ENCODE data around the gene SIL1.
"Not testable (repeated sequence)": the region's sequence is repeated elsewhere in the genome, so short reads cannot be mapped to it uniquely, and the experiment has no call there.

SIL1 gene

GRCh38 chr5:139164897-139165296 lies 33.3 kb downstream of the SIL1 start:
- not testable (repeated sequence) for H3K27me3 ChIP-seq (ENCODE audit: control insufficient read depth in 1 of 2, insufficient read depth in 1 of 2, low read length in 2 of 2); H3K9ac ChIP-seq (ENCODE audit: low read length); H3K27ac ChIP-seq (ENCODE audit: low read length, poor library complexity, severe bottlenecking); H3K14ac ChIP-seq (ENCODE audit: low read length in 2 of 2); H2AFZ ChIP-seq (ENCODE audit: low read depth, low read length); H3K9me3 ChIP-seq (ENCODE audit: control insufficient read depth, low read length); H4K8ac ChIP-seq (ENCODE audit: low read length); H3K4ac ChIP-seq (ENCODE audit: low read depth in 1 of 2, low read length in 2 of 2); H2AK5ac ChIP-seq (ENCODE audit: low read length, severe bottlenecking); H2BK120ac ChIP-seq (ENCODE audit: low read depth, low read length); H2BK5ac ChIP-seq (ENCODE audit: low read depth, low read length, poor library complexity, severe bottlenecking); H3K4me3 ChIP-seq (ENCODE audit: insufficient read depth in 1 of 2, low read depth in 1 of 2, low read length in 2 of 2); H2BK15ac ChIP-seq (ENCODE audit: low read depth, poor library complexity, severe bottlenecking); H3K36me3 ChIP-seq (ENCODE audit: control insufficient read depth in 1 of 2, insufficient read depth in 2 of 2, low read depth in 1 of 2, low read length in 2 of 2); H3K23ac ChIP-seq (ENCODE audit: low read length in 2 of 2); H3K4me1 ChIP-seq (ENCODE audit: control insufficient read depth, insufficient read depth, low read depth, low read length); H2BK12ac ChIP-seq (ENCODE audit: low read length in 2 of 2); DNase-seq; H3K18ac ChIP-seq (ENCODE audit: low read depth in 1 of 2, low read length in 2 of 2); H4K91ac ChIP-seq (ENCODE audit: low read length); H3K4me2 ChIP-seq (ENCODE audit: low read length, poor library complexity, severe bottlenecking)
- H3K79me1 ChIP-seq (replicated peaks; ENCODE audit: low read length, poor library complexity, severe bottlenecking), result peaks cover 17% of the 10 kb centered on the region
- WGBS, result 40% methylated on average over 2 of the region's 3 CpGs

DNA sequence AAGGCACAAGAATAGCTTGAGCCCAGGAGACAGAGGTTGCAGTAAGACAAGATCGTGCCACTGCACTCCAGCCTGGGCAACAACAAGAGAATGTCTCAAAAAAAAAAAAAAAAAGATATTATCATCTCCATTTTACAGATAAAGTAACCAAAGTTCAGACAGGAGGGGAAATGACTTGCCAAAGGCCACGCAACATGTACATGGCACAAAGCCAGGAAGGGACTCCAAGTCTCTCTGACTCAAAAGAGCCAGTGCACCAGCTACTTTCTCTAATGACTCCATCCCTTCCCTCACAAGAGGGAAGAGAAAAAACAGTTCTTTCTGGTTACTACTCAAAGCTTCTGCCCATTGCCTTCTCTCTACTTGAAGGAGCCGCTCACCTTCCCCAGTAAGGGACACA lies 34.1 kb downstream of the SIL1 start:
- no peak overlapping the region for H4K91ac ChIP-seq (ENCODE audit: low read length)
- no peak overlapping the region for H3K9ac ChIP-seq (ENCODE audit: low read length)
- no peak overlapping the region for H2BK12ac ChIP-seq (ENCODE audit: low read length in 2 of 2)
- H4K8ac ChIP-seq (ENCODE audit: low read length), result no peak overlapping the region
- no peak overlapping the region for H2AK5ac ChIP-seq (ENCODE audit: low read length, severe bottlenecking)
- no peak overlapping the region for H3K4ac ChIP-seq (ENCODE audit: low read depth in 1 of 2, low read length in 2 of 2)
- DNase-seq, result no peak
- no peaks in the 10 kb centered on the region for H3K4me1 ChIP-seq (ENCODE audit: control insufficient read depth, insufficient read depth, low read depth, low read length)
- H3K23ac ChIP-seq (ENCODE audit: low read length in 2 of 2), result no peak overlapping the region
- no peaks in the 10 kb centered on the region for H3K9me3 ChIP-seq (ENCODE audit: control insufficient read depth, low read length)
- no peak overlapping the region for H2BK5ac ChIP-seq (ENCODE audit: low read depth, low read length, poor library complexity, severe bottlenecking)
- no peak overlapping the region for H3K18ac ChIP-seq (ENCODE audit: low read depth in 1 of 2, low read length in 2 of 2)
- H3K14ac ChIP-seq (ENCODE audit: low read length in 2 of 2), result no peak overlapping the region
- peaks cover 17% of the 10 kb centered on the region for H3K79me1 ChIP-seq (replicated peaks; ENCODE audit: low read length, poor library complexity, severe bottlenecking)
- H2AFZ ChIP-seq (ENCODE audit: low read depth, low read length), result no peak overlapping the region
- no peak overlapping the region for H3K4me2 ChIP-seq (ENCODE audit: low read length, poor library complexity, severe bottlenecking)
- WGBS, result 98% methylated on average over 2 of the region's 3 CpGs
- H2BK15ac ChIP-seq (ENCODE audit: low read depth, poor library complexity, severe bottlenecking), result no peak overlapping the region
- H3K27me3 ChIP-seq (ENCODE audit: control insufficient read depth in 1 of 2, insufficient read depth in 1 of 2, low read length in 2 of 2), result no peaks in the 10 kb centered on the region
- no peak overlapping the region for H2BK120ac ChIP-seq (ENCODE audit: low read depth, low read length)
- no peak overlapping the region for H3K4me3 ChIP-seq (ENCODE audit: insufficient read depth in 1 of 2, low read depth in 1 of 2, low read length in 2 of 2)
- no peak overlapping the region for H3K27ac ChIP-seq (ENCODE audit: low read length, poor library complexity, severe bottlenecking)
- H3K36me3 ChIP-seq (ENCODE audit: control insufficient read depth in 1 of 2, insufficient read depth in 2 of 2, low read depth in 1 of 2, low read length in 2 of 2), result no peaks in the 10 kb centered on the region

DNA sequence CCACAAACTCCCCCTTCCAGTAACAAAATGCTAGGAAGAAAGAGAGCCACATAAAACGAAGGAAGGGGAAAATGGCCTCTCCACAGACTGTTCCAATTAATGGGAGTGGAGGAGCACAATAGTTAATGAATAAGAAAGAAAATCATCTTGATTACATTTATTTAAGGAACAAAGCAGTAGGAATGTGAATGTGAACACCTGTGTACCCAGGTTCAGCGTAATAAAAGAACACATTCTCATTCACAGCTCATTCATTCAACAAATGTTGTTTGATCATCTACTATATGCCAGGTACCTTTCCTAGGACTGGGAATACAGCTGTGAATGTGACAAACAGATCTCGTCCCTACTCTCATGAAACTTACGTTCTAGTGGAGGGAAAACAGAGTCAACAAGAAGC lies 35.7 kb downstream of the SIL1 start:
- H3K27me3 ChIP-seq (ENCODE audit: control insufficient read depth in 1 of 2, insufficient read depth in 1 of 2, low read length in 2 of 2), result no peaks in the 10 kb centered on the region
- no peak overlapping the region for H2AK5ac ChIP-seq (ENCODE audit: low read length, severe bottlenecking)
- H3K14ac ChIP-seq (ENCODE audit: low read length in 2 of 2), result no peak overlapping the region
- H2BK120ac ChIP-seq (ENCODE audit: low read depth, low read length), result no peak overlapping the region
- no peak overlapping the region for H2BK12ac ChIP-seq (ENCODE audit: low read length in 2 of 2)
- H4K8ac ChIP-seq (ENCODE audit: low read length), result no peak overlapping the region
- H3K9ac ChIP-seq (ENCODE audit: low read length), result no peak overlapping the region
- no peak overlapping the region for H3K4ac ChIP-seq (ENCODE audit: low read depth in 1 of 2, low read length in 2 of 2)
- no peaks in the 10 kb centered on the region for H3K36me3 ChIP-seq (ENCODE audit: control insufficient read depth in 1 of 2, insufficient read depth in 2 of 2, low read depth in 1 of 2, low read length in 2 of 2)
- no peaks in the 10 kb centered on the region for H3K9me3 ChIP-seq (ENCODE audit: control insufficient read depth, low read length)
- no peak overlapping the region for H3K23ac ChIP-seq (ENCODE audit: low read length in 2 of 2)
- H3K79me1 ChIP-seq (replicated peaks; ENCODE audit: low read length, poor library complexity, severe bottlenecking), result peaks cover 17% of the 10 kb centered on the region
- 100% methylated on average over 3 of the region's 4 CpGs for WGBS
- no peak overlapping the region for H3K27ac ChIP-seq (ENCODE audit: low read length, poor library complexity, severe bottlenecking)
- H4K91ac ChIP-seq (ENCODE audit: low read length), result no peak overlapping the region
- H3K18ac ChIP-seq (ENCODE audit: low read depth in 1 of 2, low read length in 2 of 2), result no peak overlapping the region
- no peak for DNase-seq
- H2AFZ ChIP-seq (ENCODE audit: low read depth, low read length), result no peak overlapping the region
- H3K4me3 ChIP-seq (ENCODE audit: insufficient read depth in 1 of 2, low read depth in 1 of 2, low read length in 2 of 2), result no peak overlapping the region
- no peak overlapping the region for H2BK15ac ChIP-seq (ENCODE audit: low read depth, poor library complexity, severe bottlenecking)
- no peak overlapping the region for H3K4me2 ChIP-seq (ENCODE audit: low read length, poor library complexity, severe bottlenecking)
- H3K4me1 ChIP-seq (ENCODE audit: control insufficient read depth, insufficient read depth, low read depth, low read length), result no peaks in the 10 kb centered on the region
- H2BK5ac ChIP-seq (ENCODE audit: low read depth, low read length, poor library complexity, severe bottlenecking), result no peak overlapping the region

DNA sequence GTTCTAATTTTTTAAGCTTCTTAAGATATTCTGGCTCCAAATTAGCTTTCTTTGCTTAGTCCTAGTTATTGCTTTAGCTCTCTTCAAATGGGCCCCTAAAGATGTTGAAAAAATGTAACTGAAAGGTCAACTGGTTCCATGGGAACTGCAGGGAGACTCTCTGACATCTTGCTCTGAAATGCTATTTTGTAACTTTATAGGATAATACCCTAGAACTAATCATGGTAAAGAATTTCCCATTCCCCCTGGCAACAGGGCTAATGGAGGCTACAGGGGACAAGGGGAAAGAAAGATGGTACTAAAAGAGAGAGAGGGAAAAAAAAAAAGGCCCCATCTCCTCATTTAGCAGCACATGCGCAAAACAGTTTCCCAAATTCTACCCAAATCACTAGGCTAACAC lies 39.4 kb downstream of the SIL1 start:
- DNase-seq, result no peak
- no CpG with 5 or more reads among the region's 1 CpG for WGBS
- H2BK15ac ChIP-seq (ENCODE audit: low read depth, poor library complexity, severe bottlenecking), result no peak overlapping the region
- H3K4ac ChIP-seq (ENCODE audit: low read depth in 1 of 2, low read length in 2 of 2), result no peak overlapping the region
- no peak overlapping the region for H3K18ac ChIP-seq (ENCODE audit: low read depth in 1 of 2, low read length in 2 of 2)
- H2BK5ac ChIP-seq (ENCODE audit: low read depth, low read length, poor library complexity, severe bottlenecking), result no peak overlapping the region
- H2AFZ ChIP-seq (ENCODE audit: low read depth, low read length), result no peak overlapping the region
- H3K4me3 ChIP-seq (ENCODE audit: insufficient read depth in 1 of 2, low read depth in 1 of 2, low read length in 2 of 2), result no peak overlapping the region
- H3K14ac ChIP-seq (ENCODE audit: low read length in 2 of 2), result no peak overlapping the region
- no peak overlapping the region for H3K27ac ChIP-seq (ENCODE audit: low read length, poor library complexity, severe bottlenecking)
- no peak overlapping the region for H3K4me2 ChIP-seq (ENCODE audit: low read length, poor library complexity, severe bottlenecking)
- H3K9ac ChIP-seq (ENCODE audit: low read length), result no peak overlapping the region
- H3K79me1 ChIP-seq (replicated peaks; ENCODE audit: low read length, poor library complexity, severe bottlenecking), result peaks cover 19% of the 10 kb centered on the region
- no peak overlapping the region for H2BK120ac ChIP-seq (ENCODE audit: low read depth, low read length)
- H3K27me3 ChIP-seq (ENCODE audit: control insufficient read depth in 1 of 2, insufficient read depth in 1 of 2, low read length in 2 of 2), result no peaks in the 10 kb centered on the region
- H4K8ac ChIP-seq (ENCODE audit: low read length), result no peak overlapping the region
- H3K4me1 ChIP-seq (ENCODE audit: control insufficient read depth, insufficient read depth, low read depth, low read length), result no peaks in the 10 kb centered on the region
- H3K36me3 ChIP-seq (ENCODE audit: control insufficient read depth in 1 of 2, insufficient read depth in 2 of 2, low read depth in 1 of 2, low read length in 2 of 2), result peaks cover 0 to 2% of the 10 kb centered on the region in 2 experiments
- no peak overlapping the region for H2AK5ac ChIP-seq (ENCODE audit: low read length, severe bottlenecking)
- no peaks in the 10 kb centered on the region for H3K9me3 ChIP-seq (ENCODE audit: control insufficient read depth, low read length)
- no peak overlapping the region for H4K91ac ChIP-seq (ENCODE audit: low read length)
- no peak overlapping the region for H3K23ac ChIP-seq (ENCODE audit: low read length in 2 of 2)
- H2BK12ac ChIP-seq (ENCODE audit: low read length in 2 of 2), result no peak overlapping the region

All from mesenchymal stem cell (in vitro differentiated cells and primary cell).